GM23338 (cell line): Measurements from ENCODE around the gene SLC47A1.
"Not testable (repeated sequence)": the region's sequence is repeated elsewhere in the genome, so short reads cannot be mapped to it uniquely, and the experiment has no call there.

Experiments
- CTCF ChIP-seq, 2 experiments: fragments of 200-600 bp in 1 of 2; sonication (generic) in 1 of 2; conservative IDR thresholded peaks; 2 replicates each; pipeline versions ENCODE4 v1.5.1 to v1.6.1; 2016 to 2017; ENCODE audit warnings: antibody characterized with exemption in 2 of 2, low read depth in 2 of 2, mild to moderate bottlenecking in 2 of 2, moderate library complexity in 1 of 2
- EZH2 ChIP-seq: fragments of 200-600 bp; sonication (generic); IDR thresholded peaks from one replicate; pipeline ENCODE4 v1.8.0; 2017; ENCODE audit warnings: antibody characterized with exemption, mild to moderate bottlenecking, low read depth; ENCODE audit not compliant: unreplicated experiment
- JUNB ChIP-seq: IDR thresholded peaks from one replicate; pipeline ENCODE4 v1.6.1; 2016; ENCODE audit warnings: antibody characterized with exemption; ENCODE audit not compliant: unreplicated experiment
- POLR2AphosphoS5 ChIP-seq: IDR thresholded peaks from 2 replicates; pipeline ENCODE4 v1.6.1; 2016; ENCODE audit warnings: antibody characterized with exemption, low read depth
- REST ChIP-seq: IDR thresholded peaks from one replicate; pipeline ENCODE4 v1.6.1; 2018; ENCODE audit warnings: antibody characterized with exemption; ENCODE audit not compliant: unreplicated experiment

GRCh38 chr17:19582152-19582551, 48.5 kb downstream of the SLC47A1 start:
- TF ChIP-seq POLR2AphosphoS5; CTCF (conservative IDR thresholded peaks at IDR 0.05; ENCODE audit: low read depth in 2 of 2); JUNB; EZH2; REST: not testable (repeated sequence)
